ENCODE results near the gene COL25A1.

COL25A1 gene

DNA sequence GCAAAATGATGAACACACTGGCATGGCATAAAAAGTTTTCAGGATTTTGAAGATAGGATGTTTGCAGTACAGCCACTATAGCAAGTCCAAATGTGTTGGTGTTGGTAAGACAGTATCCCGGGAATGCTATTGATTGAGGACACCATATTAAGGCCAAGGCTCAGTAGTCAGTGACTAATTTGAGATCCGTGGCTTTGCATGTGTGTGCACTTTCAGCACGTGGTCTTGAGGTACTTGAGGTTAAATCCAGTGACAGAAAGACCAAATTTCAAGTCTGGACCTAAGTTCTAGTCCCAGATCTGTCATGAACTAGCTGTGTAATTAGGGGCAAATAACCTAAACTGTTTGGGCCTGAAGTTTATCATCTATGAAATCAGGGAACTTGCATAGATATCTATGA, 463.1 kb downstream of the COL25A1 start:
- DNase-seq = no peak

DNA sequence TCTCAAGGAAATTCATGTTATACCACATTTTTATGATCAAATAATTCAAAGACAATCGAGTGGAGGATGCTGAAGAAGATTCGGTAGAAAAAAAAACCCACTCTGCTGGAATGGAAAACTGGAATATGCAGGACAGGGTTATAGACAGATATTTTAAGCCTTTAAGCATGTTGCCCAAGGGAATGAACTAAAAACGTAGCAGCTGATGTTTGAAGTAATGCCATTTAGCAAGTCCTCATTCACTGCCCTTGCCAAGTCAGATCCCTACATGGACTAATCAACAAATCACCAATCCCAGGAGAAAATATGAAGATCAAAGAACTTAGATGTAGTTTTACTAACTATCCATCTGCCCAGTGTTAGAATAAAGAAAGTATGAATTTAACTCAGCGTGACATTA, 464.0 kb downstream of the COL25A1 start:
- DNase-seq = no peak

DNA sequence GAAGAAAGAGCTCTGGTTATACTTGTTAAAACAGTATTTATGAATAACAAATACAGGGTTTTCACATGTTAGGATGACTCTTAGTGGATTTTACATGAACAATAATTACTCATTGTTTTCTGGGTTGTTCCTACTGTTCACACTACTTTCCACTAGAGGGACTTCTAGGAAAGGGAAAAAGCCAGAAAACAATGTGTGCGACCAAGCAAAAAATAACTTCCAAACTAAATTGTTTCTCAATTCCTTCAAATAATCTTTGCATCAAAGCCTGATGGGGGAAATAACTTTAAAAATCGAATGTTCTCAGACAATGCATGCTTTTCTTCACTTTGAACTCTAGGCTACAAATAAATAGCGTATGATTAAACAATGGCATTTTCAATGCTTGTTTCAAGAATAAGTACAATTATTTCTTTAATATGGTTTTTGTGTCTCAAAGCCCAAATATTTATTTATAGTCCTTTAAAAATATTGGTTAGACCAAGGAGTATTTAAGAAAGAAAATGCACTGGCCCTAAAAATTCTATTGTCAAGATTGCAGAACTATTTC, 467.5 kb downstream of the COL25A1 start:
- no peak for DNase-seq

DNA sequence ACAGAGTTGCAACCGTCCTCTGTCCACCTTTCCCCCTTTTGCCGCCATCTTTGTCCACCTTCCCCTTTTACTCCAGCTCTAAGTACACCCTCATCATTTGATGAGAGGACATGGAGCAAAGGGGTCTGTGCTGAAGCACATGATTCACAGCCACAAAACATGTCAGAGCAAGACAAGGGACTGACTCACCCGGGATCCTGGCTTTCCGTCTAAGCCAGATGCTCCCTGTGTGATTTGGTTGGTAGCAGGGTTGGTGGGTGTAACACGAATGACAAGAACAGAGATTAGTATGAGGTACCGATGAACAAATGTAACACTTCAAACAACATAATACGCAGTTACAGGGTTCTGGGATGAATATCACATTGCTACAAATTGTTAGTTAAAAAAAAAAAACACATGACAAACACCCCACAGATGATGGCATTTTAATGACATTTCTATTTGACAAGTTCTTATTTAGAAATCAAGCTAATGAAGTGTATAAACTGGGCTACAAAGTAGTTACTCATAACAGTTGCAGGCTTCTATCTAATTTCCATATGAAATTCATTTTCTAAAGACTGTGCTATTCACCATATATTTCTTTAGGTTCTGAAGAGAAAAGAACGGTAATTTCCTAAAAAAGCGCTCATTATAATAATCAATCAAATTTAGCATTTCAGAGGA, 468.2 kb downstream of the COL25A1 start:
- no peak for DNase-seq

DNA sequence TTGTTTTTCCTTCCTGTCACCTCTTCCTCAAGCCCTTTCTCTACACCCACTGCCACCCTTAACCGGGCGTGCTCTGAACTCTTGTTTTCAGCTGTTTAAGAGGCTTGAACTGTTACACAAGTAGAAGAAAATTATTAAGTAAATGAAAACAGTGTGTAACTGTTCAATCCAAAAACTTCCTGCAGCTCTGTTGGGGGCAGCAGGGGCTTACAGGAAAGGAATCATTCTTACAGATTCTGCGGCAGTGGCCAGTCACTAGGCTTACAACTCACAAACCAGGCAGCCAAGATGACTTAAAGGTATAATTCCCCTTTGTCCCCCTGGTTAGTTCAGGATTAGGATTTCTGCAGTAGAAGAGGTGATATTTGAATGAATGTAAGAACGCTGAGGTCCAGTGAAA, 469.4 kb downstream of the COL25A1 start:
- DNase-seq = no peak

GRCh38 chr4:108831886-108832285, 470.6 kb downstream of the COL25A1 start:
- DNase-seq = no peak

- DNase-seq = no peak
These were observed 471.2 kb downstream of the COL25A1 start for GRCh38 chr4:108831291-108831690.

GRCh38 chr4:108830509-108831244, 471.8 kb downstream of the COL25A1 start:
- DNase-seq = no peak

GRCh38 chr4:108829966-108830492, 472.4 kb downstream of the COL25A1 start:
- no peak for DNase-seq

DNA sequence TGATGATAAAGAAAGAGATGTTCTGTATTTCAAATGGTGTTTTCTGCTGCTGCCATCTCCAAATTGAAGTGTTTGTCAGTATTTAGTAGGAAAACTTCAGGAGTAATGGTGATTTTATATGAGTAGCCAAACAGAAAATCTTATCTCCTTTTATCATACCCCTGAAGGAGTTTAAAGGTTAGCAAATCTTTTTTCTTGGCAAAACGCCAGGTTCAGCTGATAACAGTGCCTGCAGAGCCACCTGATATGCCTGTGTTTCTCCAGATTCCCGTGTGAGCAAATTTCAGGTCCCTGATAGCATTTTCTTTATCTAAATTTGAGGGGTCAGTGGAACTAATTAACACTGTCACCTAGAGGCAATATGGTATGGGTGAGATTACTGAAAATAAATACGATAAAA, 473.8 kb downstream of the COL25A1 start:
- no peak for DNase-seq

DNA sequence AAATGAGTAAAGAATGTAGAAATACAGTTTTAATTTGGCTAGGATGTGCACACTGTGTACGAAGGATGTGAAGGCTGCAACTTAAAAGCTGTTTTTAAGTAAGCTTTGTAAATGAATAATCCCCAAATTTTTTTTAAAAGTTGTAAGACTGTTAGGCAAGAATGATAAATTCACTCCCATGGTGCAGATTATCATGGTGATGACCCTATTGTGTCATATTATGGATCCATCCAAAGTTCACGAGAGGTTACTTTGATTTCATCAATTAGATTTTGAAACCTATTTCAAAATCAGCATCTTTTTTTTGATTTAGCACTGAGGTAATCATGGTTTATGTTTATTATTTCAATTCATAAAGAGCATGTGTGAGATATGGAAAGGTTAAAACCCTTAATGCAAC, 476.7 kb downstream of the COL25A1 start:
- DNase-seq = no peak

DNA sequence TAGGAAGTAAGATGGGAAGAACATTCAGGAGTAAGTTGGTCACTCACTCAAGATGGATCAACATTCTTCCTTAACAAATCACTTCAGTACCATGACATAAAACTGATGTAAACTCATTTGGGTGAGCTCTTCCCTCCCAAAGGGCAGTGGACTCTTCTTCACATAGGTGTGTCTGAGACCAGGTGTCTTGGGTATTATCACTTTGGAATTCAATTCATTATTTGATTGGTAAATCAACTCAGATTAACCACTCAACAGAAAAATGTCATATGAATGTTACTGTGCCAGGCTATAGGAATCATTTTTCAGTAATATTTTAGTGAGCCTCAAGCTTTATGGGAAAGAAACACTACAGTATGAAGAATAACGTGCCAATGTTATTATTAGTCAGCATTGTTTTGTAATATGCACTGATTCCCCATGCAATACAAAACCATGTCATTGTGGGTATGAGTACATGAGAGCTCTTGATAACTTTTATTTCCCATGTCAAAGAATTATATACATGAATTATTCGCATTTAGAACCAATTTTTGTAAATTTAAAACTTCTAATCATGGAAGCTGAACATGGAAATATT, 481.0 kb downstream of the COL25A1 start:
- DNase-seq = no peak

DNA sequence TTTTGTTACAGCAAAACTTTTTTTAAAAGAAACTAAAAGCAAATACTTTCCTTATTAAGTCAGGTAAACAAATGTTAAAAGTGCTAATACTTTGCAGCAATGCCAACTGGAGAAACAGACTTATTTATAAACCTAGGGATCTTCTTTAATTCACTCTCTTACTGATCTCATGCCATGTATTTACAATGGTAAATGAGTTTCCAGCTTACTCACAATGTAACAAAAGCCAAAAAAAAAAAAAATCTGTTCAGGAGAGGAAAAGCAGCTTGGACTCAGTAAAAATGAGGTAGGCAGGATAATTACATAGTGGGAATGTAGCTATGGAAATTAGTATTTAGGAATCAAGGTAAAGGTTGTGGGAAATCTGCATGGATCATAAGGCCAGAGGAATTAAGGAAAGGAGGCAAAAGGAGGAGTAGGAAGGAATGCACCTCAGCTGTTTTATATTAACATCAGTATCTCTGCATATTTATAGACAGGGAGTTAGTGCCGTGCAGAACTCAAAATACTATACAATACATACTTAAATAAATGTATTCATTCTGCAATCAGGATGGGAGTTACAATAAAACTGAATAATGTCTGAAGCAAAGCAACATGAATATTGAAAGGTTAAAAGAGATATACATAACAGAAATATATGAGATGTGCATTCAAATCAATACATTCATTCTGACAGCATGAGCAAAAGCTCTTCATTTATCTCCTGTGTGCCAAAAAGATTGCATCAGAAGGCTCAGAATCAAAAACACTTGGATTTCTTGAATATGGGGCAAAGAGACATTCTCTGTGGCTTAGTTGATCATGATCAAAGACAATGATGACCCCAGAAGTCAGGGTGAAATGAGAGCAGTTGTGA, 481.7 kb downstream of the COL25A1 start:
- DNase-seq = no peak

DNA sequence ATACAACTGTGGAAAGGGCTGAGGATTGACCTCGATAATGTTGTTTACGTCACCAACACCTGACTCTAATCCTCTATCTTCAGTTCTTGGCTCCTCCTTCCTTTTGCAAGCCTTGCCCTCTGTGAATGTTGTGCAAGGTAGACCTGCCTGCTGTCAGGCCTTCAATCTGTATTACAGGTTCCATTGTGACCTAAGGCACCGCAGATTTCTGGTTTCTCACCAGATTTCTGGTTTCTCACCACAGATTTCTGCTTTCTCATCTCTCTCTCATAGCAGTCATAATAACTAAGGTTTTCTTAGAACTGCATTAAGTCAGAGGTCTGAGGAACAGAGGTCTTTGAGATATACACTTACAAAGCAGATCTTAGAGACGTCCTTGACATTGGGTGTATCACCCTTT, 488.1 kb downstream of the COL25A1 start:
- DNase-seq = no peak

DNA sequence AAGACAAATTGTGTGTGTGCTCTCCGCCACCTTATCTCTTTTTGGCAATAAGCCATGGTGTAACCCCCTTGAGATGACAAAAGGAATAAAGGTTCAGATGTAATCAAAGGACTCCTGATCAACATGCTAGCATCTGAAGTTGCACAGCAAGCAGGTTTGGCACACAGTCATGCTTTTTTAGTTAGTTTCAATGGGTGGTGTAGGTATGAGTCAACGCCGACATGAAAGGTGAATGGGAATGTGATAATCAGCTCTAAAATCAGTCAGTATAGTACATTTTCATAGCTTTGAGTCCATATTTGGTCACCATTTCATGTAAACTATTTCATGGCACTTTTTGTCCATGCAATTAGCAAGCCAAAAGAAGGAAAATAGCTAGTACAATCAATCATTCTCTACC, 489.2 kb downstream of the COL25A1 start:
- no peak for DNase-seq

- no peak for DNase-seq
These were observed 491.0 kb downstream of the COL25A1 start for GRCh38 chr4:108811486-108811885.

GRCh38 chr4:108810087-108810486, 492.4 kb downstream of the COL25A1 start:
- DNase-seq = no peak

GRCh38 chr4:108804648-108805273, 497.7 kb downstream of the COL25A1 start:
- no peak for DNase-seq

GRCh38 chr4:108799306-108799705, 503.2 kb downstream of the COL25A1 start:
- DNase-seq = no peak

- DNase-seq = no peak
These were observed 506.3 kb downstream of the COL25A1 start for GRCh38 chr4:108796173-108796572.

DNA sequence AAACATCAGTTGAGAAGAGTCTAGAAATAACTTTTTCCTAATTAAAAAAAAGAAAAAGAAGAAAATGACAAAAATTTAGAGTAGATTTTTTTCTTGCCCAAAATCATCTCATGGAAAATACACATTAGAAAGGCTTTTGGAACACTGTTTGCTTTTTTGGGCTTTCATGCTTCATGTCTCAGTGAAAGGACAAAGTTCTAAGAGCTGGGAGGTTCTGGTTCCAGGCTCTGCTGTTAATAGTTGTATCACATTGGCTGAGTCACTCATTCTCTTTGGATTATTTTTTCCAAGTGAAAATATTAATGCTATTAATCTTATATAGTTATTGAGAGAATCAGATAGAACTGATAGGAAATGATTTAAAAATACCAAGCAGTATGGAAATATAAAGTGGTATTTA, 506.7 kb downstream of the COL25A1 start:
- no peak for DNase-seq

GRCh38 chr4:108794136-108794535, 508.3 kb downstream of the COL25A1 start:
- no peak for DNase-seq
